Measurements from ENCODE around the gene RPTOR.
"Not testable (repeated sequence)": the region's sequence is repeated elsewhere in the genome, so short reads cannot be mapped to it uniquely, and the experiment has no call there.

RPTOR gene

GRCh38 chr17:80871341-80871740 is 326.7 kb downstream of the RPTOR start:
- DNase-seq, result peak; percentile 76

- DNase-seq, result no peak
These were observed 327.4 kb downstream of the RPTOR start for GRCh38 chr17:80872001-80872500.

GRCh38 chr17:80872501-80873306 is 328.1 kb downstream of the RPTOR start:
- DNase-seq, result no peak

- DNase-seq, result peak; percentile 67
These were observed 328.8 kb downstream of the RPTOR start for GRCh38 chr17:80873307-80873951.

DNA sequence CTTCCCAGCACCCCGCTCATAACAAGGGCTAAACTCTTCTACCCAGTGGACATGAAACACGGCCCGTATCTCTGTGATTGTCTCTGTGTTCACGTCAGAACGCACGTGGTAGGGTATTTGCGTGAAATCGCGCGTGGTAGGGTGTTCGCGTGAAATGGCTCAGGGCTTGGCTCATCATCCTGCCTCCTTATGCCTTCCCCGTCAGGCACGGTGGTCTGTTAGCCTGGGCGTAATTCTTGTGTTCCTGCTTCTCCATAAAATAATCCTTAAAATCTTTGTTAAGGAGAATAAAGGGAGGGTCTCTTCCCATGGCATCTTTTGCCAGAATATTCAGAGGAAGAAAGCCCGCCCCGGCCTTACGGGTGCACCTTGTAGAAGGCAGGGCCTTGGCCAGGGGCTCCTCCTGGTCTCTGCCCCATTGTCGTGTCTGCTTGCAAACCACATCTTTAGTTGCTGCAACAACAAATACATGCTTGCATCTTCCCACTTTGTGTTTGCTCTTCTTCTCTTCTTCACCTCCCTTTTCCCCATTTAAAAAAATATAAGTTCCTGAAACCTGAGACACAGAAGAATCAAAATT is 330.3 kb downstream of the RPTOR start:
- no peak for DNase-seq

- DNase-seq, result not testable (repeated sequence)
These were observed 330.9 kb downstream of the RPTOR start for GRCh38 chr17:80875480-80875995.

GRCh38 chr17:80876456-80876949 is 331.9 kb downstream of the RPTOR start:
- DNase-seq, result not testable (repeated sequence)

GRCh38 chr17:80876950-80877728 is 332.5 kb downstream of the RPTOR start:
- DNase-seq, result peak; percentile 77

GRCh38 chr17:80877729-80878303 is 333.2 kb downstream of the RPTOR start:
- DNase-seq, result no peak

- no peak for DNase-seq
These were observed 334.5 kb downstream of the RPTOR start for GRCh38 chr17:80878876-80879722.

GRCh38 chr17:80879723-80880647 is 335.3 kb downstream of the RPTOR start:
- DNase-seq, result no peak

- DNase-seq, result no peak
These were observed 336.0 kb downstream of the RPTOR start for GRCh38 chr17:80880648-80880985.

GRCh38 chr17:80881306-80881705 is 336.7 kb downstream of the RPTOR start:
- peak; percentile 55 for DNase-seq

DNA sequence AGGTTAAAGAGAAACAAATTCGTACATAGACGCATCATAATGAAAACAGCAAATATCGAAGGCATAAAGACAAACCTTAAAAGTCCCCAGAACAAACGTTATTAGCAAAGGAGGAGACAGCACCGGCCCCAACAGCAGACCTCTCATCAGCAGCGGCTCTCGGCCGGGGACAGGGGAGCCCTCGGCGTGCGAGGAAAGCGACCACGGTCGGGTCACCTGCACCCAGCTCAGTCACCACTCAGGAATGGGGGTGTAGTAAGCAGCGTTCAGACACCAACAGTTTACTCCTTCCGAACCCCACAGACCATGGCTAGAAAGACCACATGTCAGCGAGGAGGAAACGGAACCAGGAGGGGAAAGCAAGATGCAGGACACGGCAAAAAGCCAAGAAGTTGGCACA is 337.7 kb downstream of the RPTOR start:
- DNase-seq, result no peak

- DNase-seq, result no peak
These were observed 338.5 kb downstream of the RPTOR start for GRCh38 chr17:80882926-80883685.

GRCh38 chr17:80883831-80884735 is 339.4 kb downstream of the RPTOR start:
- no peak for DNase-seq

GRCh38 chr17:80884811-80885210 is 340.2 kb downstream of the RPTOR start:
- DNase-seq, result no peak

- no peak for DNase-seq
These were observed 341.4 kb downstream of the RPTOR start for GRCh38 chr17:80885947-80886582.
